H1 (cell line): ENCODE data around the gene INAFM1. TPM values are rescaled to one million over a fixed set of nuclear protein-coding genes. Genes with fewer than 3 reads are reported as not detected.

ENCODE experiments used
- CTCF ChIA-PET: fragments of 300-600 bp; sonication (Branson Sonifier 250); formaldehyde crosslinking; loops from one replicate; lab custom pipeline; 2021; ENCODE audit not compliant: partially characterized antibody; lab: Charles Lee
- POLR2A ChIA-PET: fragments of 300-600 bp; sonication (Branson Sonifier 250); formaldehyde crosslinking; loops from one replicate; lab custom pipeline; 2021; ENCODE audit warnings: inconsistent platforms; ENCODE audit not compliant: partially characterized antibody; lab: Charles Lee
- DNase-seq, 2 experiments: peaks; one replicate each; pipeline versions ENCODE4 v3.0.0 to v3.0.0-alpha.2; 2010 to 2022; ENCODE audit warnings: low spot score in 2 of 2, low read depth in 1 of 2, mixed read lengths in 1 of 2
- FAIRE-seq: peaks from 2 replicates; lab custom pipeline; 2011; peaks lifted over from hg19 to GRCh38; lab: Jason Lieb, UNC
- H2AFZ ChIP-seq: 2 replicates; pipeline ENCODE4 v1.8.1; 2012; ENCODE audit warnings: low read length, inconsistent platforms
- H2AK5ac ChIP-seq: 2 replicates; pipeline ENCODE4 v1.6.1; 2013; ENCODE audit warnings: low read depth, low read length
- H2BK120ac ChIP-seq: replicated peaks from 2 replicates; pipeline ENCODE3; 2013; ENCODE audit warnings: low read depth, low read length, inconsistent platforms
- H2BK12ac ChIP-seq: 2 replicates; pipeline ENCODE4 v1.6.1; 2013; ENCODE audit warnings: low read depth, low read length
- H2BK15ac ChIP-seq: 2 replicates; pipeline ENCODE4 v1.6.1; 2013; ENCODE audit warnings: low read length
- H2BK20ac ChIP-seq: 2 replicates; pipeline ENCODE4 v1.6.1; 2013; ENCODE audit warnings: low read length
- H2BK5ac ChIP-seq: 2 replicates; pipeline ENCODE4 v1.6.1; 2013; ENCODE audit warnings: low read depth, low read length
- H3K14ac ChIP-seq: 2 replicates; pipeline ENCODE4 v1.6.1; 2013; ENCODE audit warnings: inconsistent platforms; ENCODE audit not compliant: insufficient read length
- H3K18ac ChIP-seq: 2 replicates; pipeline ENCODE4 v1.6.1; 2013; ENCODE audit warnings: low read length; ENCODE audit errors: extremely low read depth
- H3K23ac ChIP-seq: 2 replicates; pipeline ENCODE4 v1.6.1; 2013; ENCODE audit warnings: inconsistent platforms; ENCODE audit not compliant: insufficient read length
- H3K23me2 ChIP-seq: 2 replicates; pipeline ENCODE4 v1.6.1; 2013; ENCODE audit warnings: low read depth, low read length
- H3K27ac ChIP-seq: 2 replicates; pipeline ENCODE4 v1.6.1; 2011; ENCODE audit warnings: low read depth, low read length, inconsistent platforms
- H3K27me3 ChIP-seq, 4 experiments: replicated peaks in 1 of 4; 1 replicate in 1 of 4; 2 replicates in 3 of 4; pipeline versions ENCODE4 v1.6.1 to v1.8.1; 2011 to 2013; ENCODE audit warnings: low read length in 3 of 4, mild to moderate bottlenecking in 3 of 4, inconsistent platforms in 2 of 4, mixed read lengths in 2 of 4, moderate library complexity in 1 of 4; ENCODE audit not compliant: control insufficient read depth in 3 of 4, insufficient read depth in 3 of 4; ENCODE audit errors: extremely low read depth in 1 of 4
- H3K36me3 ChIP-seq, 4 experiments: 2 replicates each; pipeline versions ENCODE4 v1.6.1 to v1.8.1; 2011 to 2013; ENCODE audit warnings: mild to moderate bottlenecking in 4 of 4, low read length in 3 of 4, moderate library complexity in 2 of 4, control low read depth in 1 of 4, inconsistent platforms in 1 of 4; ENCODE audit not compliant: insufficient read depth in 4 of 4, control insufficient read depth in 2 of 4
- H3K4ac ChIP-seq: replicated peaks from 2 replicates; pipeline ENCODE3; 2013; ENCODE audit warnings: low read length, low read depth, mixed read lengths, inconsistent platforms; ENCODE audit not compliant: insufficient read length
- H3K4me1 ChIP-seq, 4 experiments: replicated peaks in 1 of 4; 1 replicate in 1 of 4; 2 replicates in 3 of 4; pipeline versions ENCODE4 v1.6.1 to v1.8.1; 2011 to 2013; ENCODE audit warnings: low read length in 3 of 4, inconsistent platforms in 2 of 4, mixed read lengths in 1 of 4; ENCODE audit not compliant: insufficient read depth in 4 of 4, control insufficient read depth in 3 of 4
- H3K4me2 ChIP-seq, 2 experiments: 2 replicates each; pipeline versions ENCODE4 v1.6.1 to v1.8.1; 2011 to 2013; ENCODE audit warnings: low read depth in 2 of 2, low read length in 2 of 2, control low read depth in 1 of 2, inconsistent platforms in 1 of 2, mild to moderate bottlenecking in 1 of 2; ENCODE audit not compliant: insufficient read depth in 1 of 2
- H3K4me3 ChIP-seq, 4 experiments: fragments of 200-600, 300-600 bp in 1 of 4; sonication (generic), shearing (Covaris generic), sonication (Bioruptor Twin) in 1 of 4; 2 replicates each; pipeline versions ENCODE4 v1.5.1 to v1.8.1; 2011 to 2016; ENCODE audit warnings: low read length in 4 of 4, low read depth in 3 of 4, control low read depth in 2 of 4, inconsistent platforms in 2 of 4, mild to moderate bottlenecking in 2 of 4, mixed read lengths in 1 of 4, moderate library complexity in 1 of 4; ENCODE audit not compliant: insufficient read depth in 2 of 4; ENCODE audit errors: extremely low read depth in 1 of 4
- H3K56ac ChIP-seq: replicated peaks from 2 replicates; pipeline ENCODE3; 2013; ENCODE audit warnings: low read depth, mild to moderate bottlenecking, mixed read lengths, low read length, inconsistent platforms; ENCODE audit not compliant: insufficient read length
- H3K79me1 ChIP-seq: 2 replicates; pipeline ENCODE4 v1.6.1; 2013; ENCODE audit warnings: low read depth, low read length, control low read depth
- H3K79me2 ChIP-seq, 2 experiments: 2 replicates each; pipeline versions ENCODE4 v1.6.1 to v1.8.1; 2012 to 2013; ENCODE audit warnings: low read length in 2 of 2, mild to moderate bottlenecking in 2 of 2, inconsistent platforms in 1 of 2; ENCODE audit not compliant: insufficient read depth in 2 of 2, control insufficient read depth in 1 of 2
- H3K9ac ChIP-seq, 4 experiments: replicated peaks in 1 of 4; 1 replicate in 1 of 4; 2 replicates in 3 of 4; pipeline versions ENCODE4 v1.6.1 to v1.8.1; 2011 to 2013; ENCODE audit warnings: low read depth in 3 of 4, low read length in 3 of 4, control low read depth in 2 of 4, mild to moderate bottlenecking in 2 of 4, moderate library complexity in 2 of 4, inconsistent platforms in 1 of 4; ENCODE audit errors: extremely low read depth in 1 of 4
- H3K9me3 ChIP-seq, 2 experiments: 2 replicates each; pipeline versions ENCODE4 v1.6.1 to v1.8.1; 2012 to 2013; ENCODE audit warnings: mild to moderate bottlenecking in 2 of 2, moderate library complexity in 2 of 2, control low read depth in 1 of 2, inconsistent platforms in 1 of 2, low read depth in 1 of 2, low read length in 1 of 2, mixed read lengths in 1 of 2; ENCODE audit not compliant: insufficient read depth in 2 of 2
- H4K20me1 ChIP-seq, 2 experiments: replicated peaks in 1 of 2; 2 replicates each; pipeline versions ENCODE3 to v1.8.1; 2011 to 2013; ENCODE audit warnings: inconsistent platforms in 2 of 2, low read length in 2 of 2, mild to moderate bottlenecking in 1 of 2; ENCODE audit not compliant: insufficient read depth in 2 of 2, control insufficient read depth in 1 of 2
- H4K5ac ChIP-seq: 2 replicates; pipeline ENCODE4 v1.6.1; 2013; ENCODE audit warnings: low read length, low read depth, mixed read lengths, inconsistent platforms; ENCODE audit not compliant: insufficient read length
- H4K8ac ChIP-seq: 2 replicates; pipeline ENCODE4 v1.8.0; 2013; ENCODE audit warnings: mild to moderate bottlenecking, moderate library complexity, low read length, inconsistent platforms; ENCODE audit not compliant: insufficient read depth; ENCODE audit errors: extremely low read depth
- H4K91ac ChIP-seq: replicated peaks from 2 replicates; pipeline ENCODE3; 2013; ENCODE audit warnings: low read length, mixed read lengths, inconsistent platforms; ENCODE audit not compliant: insufficient read length
- CHD1 ChIP-seq: IDR thresholded peaks from 2 replicates; pipeline ENCODE4 v1.6.1; 2012; ENCODE audit warnings: low read depth, low read length, improper control_type of control experiment
- CREB1 ChIP-seq: IDR thresholded peaks from 2 replicates; pipeline ENCODE4 v1.6.1; 2012; ENCODE audit warnings: inconsistent platforms
- EGR1 ChIP-seq: IDR thresholded peaks from 2 replicates; pipeline ENCODE4 v1.6.1; 2011; ENCODE audit warnings: low read depth, low read length, borderline replicate concordance
- EZH2 ChIP-seq: fragments of 200-600 bp; sonication (generic); IDR thresholded peaks from 2 replicates; pipeline ENCODE4 v1.7.1; 2012; ENCODE audit warnings: low read depth, mild to moderate bottlenecking, moderate library complexity, low read length, inconsistent platforms; ENCODE audit not compliant: severe bottlenecking
- MAX ChIP-seq: IDR thresholded peaks from 2 replicates; pipeline ENCODE4 v1.6.1; 2012; ENCODE audit warnings: inconsistent platforms
- RBBP5 ChIP-seq: IDR thresholded peaks from 2 replicates; pipeline ENCODE4 v1.7.1; 2012; ENCODE audit warnings: low read depth, mild to moderate bottlenecking, inconsistent platforms, low read length, moderate library complexity, borderline replicate concordance
- RFX5 ChIP-seq: IDR thresholded peaks from 2 replicates; pipeline ENCODE4 v1.6.1; 2011; ENCODE audit warnings: low read depth, low read length, improper control_type of control experiment, borderline replicate concordance
- SIN3A ChIP-seq, 2 experiments: IDR thresholded peaks in 1 of 2; conservative IDR thresholded peaks in 1 of 2; 2 replicates each; pipeline ENCODE4 v1.6.1; 2011 to 2012; ENCODE audit warnings: low read length in 2 of 2, improper control_type of control experiment in 1 of 2, low read depth in 1 of 2, mild to moderate bottlenecking in 1 of 2
- SIX5 ChIP-seq: IDR thresholded peaks from 2 replicates; pipeline ENCODE4 v1.6.1; 2011; ENCODE audit warnings: mild to moderate bottlenecking, low read depth, low read length
- SP2 ChIP-seq: IDR thresholded peaks from 2 replicates; pipeline ENCODE4 v1.6.1; 2012; ENCODE audit warnings: mild to moderate bottlenecking, low read length, inconsistent platforms
- SP4 ChIP-seq: IDR thresholded peaks from 2 replicates; pipeline ENCODE4 v1.6.1; 2012; ENCODE audit warnings: low read length, inconsistent platforms
- YY1 ChIP-seq: IDR thresholded peaks from 2 replicates; pipeline ENCODE4 v1.6.1; 2011; ENCODE audit warnings: low read depth, mild to moderate bottlenecking, low read length
- WGBS, 2 experiments: shearing (Covaris generic) in 1 of 2; methylation state at CpG; one replicate each; pipeline versions ENCODE4 v1.1.6 to v1.1.7; 2013 to 2015; ENCODE audit warnings: low lambda C conversion rate in 2 of 2, mixed read lengths in 2 of 2, inconsistent platforms in 1 of 2, low coverage in 1 of 2, missing lambda C conversion rate in 1 of 2; ENCODE audit not compliant: insufficient replicate concordance in 2 of 2, insufficient coverage in 1 of 2, insufficient read length in 1 of 2; ENCODE audit errors: extremely low coverage in 1 of 2, missing lambda C conversion rate in 1 of 2; 5-methylcytosine and 5-hydroxymethylcytosine counted together
- polyA plus RNA-seq, 7 experiments: library from polyadenylated mRNA; depleted of rRNA in 3 of 7; stranded (reverse) in 5 of 7; unstranded in 2 of 7; fragments of >200 nt in 5 of 7; fragments of 200-250 nt in 2 of 7; gene quantifications; 1 replicate in 5 of 7; 2 replicates in 1 of 7; 4 replicates in 1 of 7; pipeline versions ENCODE4 v1.2.1 to v1.2.3, GENCODE V29; 2011 to 2013; ENCODE audit warnings: missing spikeins in 2 of 7, mixed read lengths in 2 of 7
- total RNA-seq: library from RNA; stranded (reverse); fragmentation: NEBNext Ultra II Directional; extraction: Animal tissue kit (Norgen Biotek cat#: 25700); gene quantifications from 2 replicates; pipeline ENCODE4 v1.2.1, GENCODE V29; 2021

INAFM1 gene
- total and polyA plus RNA-seq, 2 of the 8 experiments (the other 6 are each of a cell fraction or from before 2014, with no cell fraction given) = 2.6 to 3.4 TPM

DNA sequence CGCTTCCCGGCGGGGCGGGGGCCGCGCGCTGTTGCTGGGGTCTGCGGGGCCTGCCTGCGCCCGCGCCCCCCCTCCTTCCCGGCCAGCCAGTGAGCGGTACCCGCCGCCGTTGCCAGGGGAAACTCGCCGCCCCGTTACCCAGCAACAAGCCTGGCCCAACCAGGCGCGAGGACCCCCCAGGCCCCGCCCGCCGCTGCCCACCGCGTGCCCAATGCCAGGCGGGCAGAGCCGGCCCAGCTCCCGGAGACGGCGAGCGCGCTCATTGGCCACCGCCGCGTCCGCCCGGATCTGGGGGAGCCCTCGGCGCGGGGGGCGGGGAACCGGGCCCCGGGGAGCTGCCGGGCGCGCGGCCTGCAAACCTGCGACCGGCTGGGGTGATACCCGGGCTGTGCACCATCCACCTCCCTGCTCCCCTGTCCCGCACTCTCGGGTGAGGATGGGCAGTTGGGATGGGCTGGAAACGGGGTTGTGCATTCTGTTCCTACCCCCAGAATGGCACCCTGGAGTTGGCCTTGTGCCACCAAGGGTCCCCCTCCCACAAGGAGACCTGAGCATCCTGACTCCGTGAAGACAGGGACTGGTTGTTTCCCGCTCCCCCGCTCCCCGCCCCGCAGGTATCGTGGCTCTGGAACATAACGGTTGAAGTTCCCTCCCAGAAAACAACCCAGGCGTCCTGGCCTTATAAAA is 34.9 kb upstream of the INAFM1 start:
- H3K56ac ChIP-seq = no peak overlapping the region
- H4K20me1 ChIP-seq = peaks cover 4 to 18% of the 10 kb centered on the region in 2 experiments
- H4K5ac ChIP-seq = no peak overlapping the region
- peak overlapping the region; percentile 64 to 91 for H3K4me2 ChIP-seq
- POLR2A ChIA-PET = interaction anchor here (0.7 to 5.0 kb wide), 5 partner anchors 10 to 35 kb away, joined by 3 to 66 read pairs (median 3); partner anchors contain the start of gene INAFM1
- H3K23ac ChIP-seq = no peak overlapping the region
- H3K79me1 ChIP-seq = peaks cover 3% of the 10 kb centered on the region; the same call in 1 of the 2 replicates
- H3K18ac ChIP-seq = no peak overlapping the region; the same call in 1 of the 2 replicates
- peak overlapping the region in 2 of 4 experiments; percentile 30 to 61; a peak in 3 of 8 replicates for H3K4me3 ChIP-seq
- CTCF ChIA-PET = interaction anchor here (1.1 to 8.3 kb wide), 4 partner anchors 5 to 29 kb away, joined by 3 to 85 read pairs (median 16); no protein-coding TSS in a partner anchor
- FAIRE-seq (no peak), DNase-seq (peak in 1 of 2 experiments; percentile 90)
- WGBS, 2 experiments = 15% methylated on average over 27 of the region's 62 CpGs; no CpG with 5 or more reads in 1 of the 2 experiments
- peaks cover 21% of the 10 kb centered on the region for H3K23me2 ChIP-seq
- peaks cover 8 to 25% (median 20%) of the 10 kb centered on the region in 4 experiments for H3K4me1 ChIP-seq
- H3K27ac ChIP-seq = no peak overlapping the region
- no peak overlapping the region for H3K14ac ChIP-seq
- H2BK15ac ChIP-seq = no peak overlapping the region
- no peak overlapping the region for H4K8ac ChIP-seq
- peaks cover 0 to 30% (median 27%) of the 10 kb centered on the region in 4 experiments; a peak in 6 of 7 replicates for H3K27me3 ChIP-seq
- H3K36me3 ChIP-seq = no peaks in the 10 kb centered on the region
- no peak overlapping the region for H3K4ac ChIP-seq
- no peak overlapping the region for H2AFZ ChIP-seq
- H2BK12ac ChIP-seq = 0 out of 2 replicates have a peak overlapping the region, but pooled peaks have one; percentile 17
- no peak overlapping the region for H2AK5ac ChIP-seq
- no peak overlapping the region for H4K91ac ChIP-seq
- no peak overlapping the region for H2BK5ac ChIP-seq
- no peak overlapping the region for H2BK120ac ChIP-seq
- H3K79me2 ChIP-seq = no peaks in the 10 kb centered on the region; a peak in 1 of 4 replicates
- H3K9me3 ChIP-seq = peaks cover 0 to 5% of the 10 kb centered on the region in 2 experiments; a peak in 2 of 4 replicates
- H2BK20ac ChIP-seq = no peak overlapping the region
- H3K9ac ChIP-seq = no peak overlapping the region
- TF ChIP-seq CHD1 (no peak), EZH2 (no peak), SIN3A (conservative IDR thresholded peaks at IDR 0.05 in 1 of 2, IDR thresholded peaks at IDR 0.05 in 1 of 2; ENCODE audit: low read depth in 1 of 2, low read length in 2 of 2) (peak in 1 of 2 experiments; percentile 64; a peak in 1 of 4 replicates), MAX (peak; percentile 78), SP2 (no peak), CREB1 (no peak), RBBP5 (no peak), EGR1 (no peak), SIX5 (no peak), SP4 (no peak), RFX5 (peak; percentile 55; the same call in 1 of the 2 replicates), YY1 (peak; percentile 33; the same call in 1 of the 2 replicates)
